ENCODE results near the gene SCN11A. TPM values are rescaled to one million over a fixed set of nuclear protein-coding genes. Genes with fewer than 3 reads are reported as not detected.

The SCN11A gene
- polyA plus RNA-seq, 1 experiment: 0.05 TPM

GRCh38 chr3:39094851-39095677 lies 43.3 kb upstream of the SCN11A start:
- DNase-seq (ENCODE audit: low read depth, low spot score): no peak
- ChIA-PET POLR2A (no interaction called here), CTCF (interaction anchor here (4.3 kb wide), 1 partner anchor 194 kb away, joined by 18 read pairs; no protein-coding TSS in a partner anchor)
- no peaks in the 10 kb centered on the region for H3K27me3 ChIP-seq (ENCODE audit: control insufficient read depth, insufficient read depth, low read length)
- no peaks in the 10 kb centered on the region for H3K9me3 ChIP-seq (ENCODE audit: control insufficient read depth, insufficient read depth, low read length)
- TF ChIP-seq, protein P1, sequence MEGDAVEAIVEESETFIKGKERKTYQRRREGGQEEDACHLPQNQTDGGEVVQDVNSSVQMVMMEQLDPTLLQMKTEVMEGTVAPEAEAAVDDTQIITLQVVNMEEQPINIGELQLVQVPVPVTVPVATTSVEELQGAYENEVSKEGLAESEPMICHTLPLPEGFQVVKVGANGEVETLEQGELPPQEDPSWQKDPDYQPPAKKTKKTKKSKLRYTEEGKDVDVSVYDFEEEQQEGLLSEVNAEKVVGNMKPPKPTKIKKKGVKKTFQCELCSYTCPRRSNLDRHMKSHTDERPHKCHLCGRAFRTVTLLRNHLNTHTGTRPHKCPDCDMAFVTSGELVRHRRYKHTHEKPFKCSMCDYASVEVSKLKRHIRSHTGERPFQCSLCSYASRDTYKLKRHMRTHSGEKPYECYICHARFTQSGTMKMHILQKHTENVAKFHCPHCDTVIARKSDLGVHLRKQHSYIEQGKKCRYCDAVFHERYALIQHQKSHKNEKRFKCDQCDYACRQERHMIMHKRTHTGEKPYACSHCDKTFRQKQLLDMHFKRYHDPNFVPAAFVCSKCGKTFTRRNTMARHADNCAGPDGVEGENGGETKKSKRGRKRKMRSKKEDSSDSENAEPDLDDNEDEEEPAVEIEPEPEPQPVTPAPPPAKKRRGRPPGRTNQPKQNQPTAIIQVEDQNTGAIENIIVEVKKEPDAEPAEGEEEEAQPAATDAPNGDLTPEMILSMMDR (IDR thresholded peaks at IDR 0.05; ENCODE audit: low read depth, low read length): no peak
- H3K4me3 ChIP-seq (ENCODE audit: low read depth, low read length): no peak overlapping the region
- no peak overlapping the region for H3K27ac ChIP-seq (ENCODE audit: low read depth, low read length)

DNA sequence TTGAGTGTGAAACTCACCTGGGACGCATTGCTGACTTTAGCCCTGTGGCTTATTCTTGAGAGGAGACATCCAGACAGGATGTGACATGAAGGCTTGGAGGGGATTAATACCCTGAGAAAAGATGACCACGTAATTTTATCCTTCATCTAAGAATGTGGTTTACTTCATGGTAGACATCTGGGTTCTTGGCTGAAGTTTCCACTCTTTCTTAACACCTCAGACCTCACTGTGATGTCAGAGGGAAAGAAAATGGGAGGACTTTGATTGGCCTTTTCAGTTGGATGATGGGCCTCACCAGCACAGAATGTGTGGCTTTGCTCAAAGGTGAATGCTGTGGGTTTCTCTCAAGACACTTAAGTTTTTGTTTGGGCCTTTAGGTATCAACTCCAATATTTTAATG lies 39.2 kb upstream of the SCN11A start:
- no peak overlapping the region for H3K4me3 ChIP-seq (ENCODE audit: low read depth, low read length)
- H3K27me3 ChIP-seq (ENCODE audit: control insufficient read depth, insufficient read depth, low read length): no peaks in the 10 kb centered on the region
- TF ChIP-seq, protein P1 (IDR thresholded peaks at IDR 0.05; ENCODE audit: low read depth, low read length): no peak
- ChIA-PET CTCF (interaction anchor here (3.3 to 4.3 kb wide), 2 partner anchors 198 to 201 kb away, joined by 17 to 18 read pairs; no protein-coding TSS in a partner anchor), POLR2A (no interaction called here)
- no peak for DNase-seq (ENCODE audit: low read depth, low spot score)
- H3K27ac ChIP-seq (ENCODE audit: low read depth, low read length): no peak overlapping the region
- H3K9me3 ChIP-seq (ENCODE audit: control insufficient read depth, insufficient read depth, low read length): no peaks in the 10 kb centered on the region

GRCh38 chr3:39088889-39089288 lies 37.1 kb upstream of the SCN11A start:
- no peak for DNase-seq (ENCODE audit: low read depth, low spot score)
- ChIA-PET CTCF (interaction anchor here (1.1 to 2.8 kb wide), 4 partner anchors 12 to 203 kb away, joined by 3 to 22 read pairs (median 6); no protein-coding TSS in a partner anchor), POLR2A (interaction anchor here (1.6 kb wide), 1 partner anchor 90 kb away, joined by 4 read pairs; no protein-coding TSS in a partner anchor)
- TF ChIP-seq, protein P1 (IDR thresholded peaks at IDR 0.05; ENCODE audit: low read depth, low read length): no peak
- no peaks in the 10 kb centered on the region for H3K27me3 ChIP-seq (ENCODE audit: control insufficient read depth, insufficient read depth, low read length)
- no peak overlapping the region for H3K4me3 ChIP-seq (ENCODE audit: low read depth, low read length)
- no peaks in the 10 kb centered on the region for H3K9me3 ChIP-seq (ENCODE audit: control insufficient read depth, insufficient read depth, low read length)
- H3K27ac ChIP-seq (ENCODE audit: low read depth, low read length): no peak overlapping the region

DNA sequence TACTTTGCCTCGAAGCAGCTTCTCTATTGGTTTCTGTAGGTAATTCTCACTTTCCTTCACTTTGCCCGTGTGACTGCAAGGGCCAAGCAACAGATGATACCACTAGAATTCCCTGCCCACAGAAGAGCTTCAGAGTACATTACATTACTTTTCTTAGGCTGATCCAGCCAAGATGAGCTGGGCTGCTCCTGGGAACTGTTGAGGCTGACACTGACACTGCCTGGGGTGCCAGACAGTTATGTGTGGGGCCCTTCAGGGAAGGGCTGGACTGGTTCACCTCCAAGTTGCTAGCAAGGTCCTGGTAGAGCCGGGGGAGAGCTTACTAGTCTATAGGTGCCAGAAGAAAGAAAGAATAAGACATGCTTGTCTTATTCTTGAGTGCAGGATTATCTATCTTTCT lies 36.7 kb upstream of the SCN11A start:
- ChIA-PET CTCF (interaction anchor here (1.1 to 2.8 kb wide), 5 partner anchors 13 to 204 kb away, joined by 3 to 22 read pairs (median 5); no protein-coding TSS in a partner anchor), POLR2A (interaction anchor here (1.6 kb wide), 1 partner anchor 91 kb away, joined by 4 read pairs; no protein-coding TSS in a partner anchor)
- no peaks in the 10 kb centered on the region for H3K27me3 ChIP-seq (ENCODE audit: control insufficient read depth, insufficient read depth, low read length)
- TF ChIP-seq, protein P1 (IDR thresholded peaks at IDR 0.05; ENCODE audit: low read depth, low read length): no peak
- H3K4me3 ChIP-seq (ENCODE audit: low read depth, low read length): no peak overlapping the region
- DNase-seq (ENCODE audit: low read depth, low spot score): no peak
- no peaks in the 10 kb centered on the region for H3K9me3 ChIP-seq (ENCODE audit: control insufficient read depth, insufficient read depth, low read length)
- H3K27ac ChIP-seq (ENCODE audit: low read depth, low read length): no peak overlapping the region

GRCh38 chr3:39086144-39086543 lies 34.4 kb upstream of the SCN11A start:
- POLR2A ChIA-PET: no interaction called here
- CTCF ChIA-PET: interaction anchor here (0.7 to 2.7 kb wide), 4 partner anchors 9 to 202 kb away, joined by 3 to 8 read pairs (median 4); no protein-coding TSS in a partner anchor
- Histone ChIP-seq H3K27ac (ENCODE audit: low read depth, low read length) (no peak overlapping the region), H3K9me3 (ENCODE audit: control insufficient read depth, insufficient read depth, low read length) (no peaks in the 10 kb centered on the region), H3K4me3 (ENCODE audit: low read depth, low read length) (no peak overlapping the region), H3K27me3 (ENCODE audit: control insufficient read depth, insufficient read depth, low read length) (no peaks in the 10 kb centered on the region)
- TF ChIP-seq, protein P1 (IDR thresholded peaks at IDR 0.05; ENCODE audit: low read depth, low read length): no peak
- no peak for DNase-seq (ENCODE audit: low read depth, low spot score)

All from AG04450 (cell line).